ENCODE results near the gene CEP43. TPM values are rescaled to one million over a fixed set of nuclear protein-coding genes. Genes with fewer than 3 reads are reported as not detected.

CEP43 gene
- total and polyA plus RNA-seq, 11 donors, result 4.7 to 16.9 (median 10.7) TPM

- WGBS, 4 donors, result 88 to 93% (median 90%) methylated on average over 7 to 8 of the region's 8 CpGs
- Histone ChIP-seq H3K36me3 (no peaks in the 10 kb centered on the region), H3K27me3 (no peaks in the 10 kb centered on the region), H3K4me3 (no peak overlapping the region), H3K27ac (no peak overlapping the region), H3K4me1 (peaks cover 0 to 4% (median 0%) of the 10 kb centered on the region in 12 donors), H3K9me3 (no peaks in the 10 kb centered on the region)
- ATAC-seq (no peak), DNase-seq (no peak)
- TF ChIP-seq POLR2A (IDR thresholded peaks at IDR 0.05) (no peak), CTCF (IDR thresholded peaks at IDR 0.05) (no peak)
- intact Hi-C loops (cut with DNase I), result no loop called here
These were observed 27.9 kb upstream of the CEP43 start for GRCh38 chr6:166971271-166971670.

- Histone ChIP-seq H3K27me3 (no peaks in the 10 kb centered on the region), H3K4me3 (no peak overlapping the region), H3K27ac (no peak overlapping the region), H3K36me3 (no peaks in the 10 kb centered on the region), H3K9me3 (no peaks in the 10 kb centered on the region), H3K4me1 (peaks cover 0 to 4% (median 0%) of the 10 kb centered on the region in 12 donors)
- intact Hi-C loops (cut with DNase I), result no loop called here
- DNase-seq (no peak), ATAC-seq (no peak)
- TF ChIP-seq POLR2A (IDR thresholded peaks at IDR 0.05) (no peak), CTCF (IDR thresholded peaks at IDR 0.05) (no peak)
- WGBS, 4 donors, result 93 to 100% (median 98%) methylated on average over 2 of the region's 2 CpGs
These were observed 27.1 kb upstream of the CEP43 start for GRCh38 chr6:166972101-166972500.

GRCh38 chr6:166976636-166977035 is 22.6 kb upstream of the CEP43 start:
- H3K9me3 ChIP-seq, result no peaks in the 10 kb centered on the region
- no peak for ATAC-seq
- intact Hi-C loops (cut with DNase I), result no loop called here
- no peak for DNase-seq
- no peaks in the 10 kb centered on the region for H3K27me3 ChIP-seq
- TF ChIP-seq POLR2A (IDR thresholded peaks at IDR 0.05) (no peak), CTCF (IDR thresholded peaks at IDR 0.05) (no peak)
- no peak overlapping the region for H3K27ac ChIP-seq
- 68 to 100% (median 85%) methylated on average over 1 to 2 of the region's 2 CpGs for WGBS, 4 donors
- no peaks in the 10 kb centered on the region for H3K36me3 ChIP-seq
- no peak overlapping the region for H3K4me3 ChIP-seq
- no peaks in the 10 kb centered on the region for H3K4me1 ChIP-seq

- no peaks in the 10 kb centered on the region for H3K36me3 ChIP-seq
- H3K9me3 ChIP-seq, result no peaks in the 10 kb centered on the region
- DNase-seq, result no peak
- no peaks in the 10 kb centered on the region for H3K4me1 ChIP-seq
- no peak overlapping the region for H3K27ac ChIP-seq
- 83 to 89% (median 86%) methylated on average over 9 of the region's 9 CpGs for WGBS, 4 donors
- intact Hi-C loops (cut with DNase I), result no loop called here
- TF ChIP-seq CTCF (IDR thresholded peaks at IDR 0.05) (no peak), POLR2A (IDR thresholded peaks at IDR 0.05) (no peak)
- no peak for ATAC-seq
- no peaks in the 10 kb centered on the region for H3K27me3 ChIP-seq
- H3K4me3 ChIP-seq, result no peak overlapping the region
These were observed 21.3 kb upstream of the CEP43 start for GRCh38 chr6:166977621-166978525.
